Mononuclear cell (primary cell): ENCODE data around the gene PTPRE. TPM values are rescaled to one million over a fixed set of nuclear protein-coding genes. Genes with fewer than 3 reads are reported as not detected.

ENCODE experiments used
- H3K27me3 ChIP-seq: 2 replicates; pipeline ENCODE4 v1.6.0; 2011; ENCODE audit warnings: low read length, control low read depth; ENCODE audit not compliant: insufficient read depth
- H3K4me1 ChIP-seq: 2 replicates; pipeline ENCODE4 v1.5.1; 2011; ENCODE audit warnings: mild to moderate bottlenecking, low read length, control low read depth; ENCODE audit not compliant: insufficient read depth
- H3K4me3 ChIP-seq: 2 replicates; pipeline ENCODE4 v1.5.1; 2011; ENCODE audit warnings: mild to moderate bottlenecking, low read length, moderate library complexity
- H3K9me3 ChIP-seq: 2 replicates; pipeline ENCODE4 v1.5.1; 2011; ENCODE audit warnings: low read depth, mild to moderate bottlenecking, control low read depth, low read length
- total RNA-seq: library from RNA; depleted of rRNA; stranded (reverse); fragments of >200 nt; gene quantifications from one replicate; pipeline ENCODE4 v1.2.3, GENCODE V29; 2012

The PTPRE gene
- total RNA-seq, 1 donor: 205 TPM

DNA sequence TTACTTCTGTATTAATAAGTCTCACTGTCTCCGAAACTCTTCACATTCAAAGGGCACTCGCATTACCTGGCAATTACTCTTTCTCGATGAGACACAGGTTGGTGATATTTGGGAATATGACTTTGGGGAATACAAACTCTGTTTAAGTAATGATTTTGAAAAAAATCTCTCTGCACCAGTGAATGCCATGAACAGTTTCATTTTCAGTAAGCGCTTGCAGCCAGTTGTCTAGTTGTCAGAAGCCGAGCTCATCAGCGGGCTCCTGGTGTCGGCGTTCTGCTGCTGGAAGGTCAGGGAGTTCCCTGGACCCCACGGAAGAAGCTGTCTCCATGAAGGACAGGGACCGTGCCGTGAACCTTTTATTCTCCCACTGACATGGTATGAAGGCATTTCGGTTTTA, 57.7 kb downstream of the PTPRE start:
- no peaks in the 10 kb centered on the region for H3K4me1 ChIP-seq
- H3K4me3 ChIP-seq: no peak overlapping the region
- no peaks in the 10 kb centered on the region for H3K27me3 ChIP-seq
- H3K9me3 ChIP-seq: no peaks in the 10 kb centered on the region

DNA sequence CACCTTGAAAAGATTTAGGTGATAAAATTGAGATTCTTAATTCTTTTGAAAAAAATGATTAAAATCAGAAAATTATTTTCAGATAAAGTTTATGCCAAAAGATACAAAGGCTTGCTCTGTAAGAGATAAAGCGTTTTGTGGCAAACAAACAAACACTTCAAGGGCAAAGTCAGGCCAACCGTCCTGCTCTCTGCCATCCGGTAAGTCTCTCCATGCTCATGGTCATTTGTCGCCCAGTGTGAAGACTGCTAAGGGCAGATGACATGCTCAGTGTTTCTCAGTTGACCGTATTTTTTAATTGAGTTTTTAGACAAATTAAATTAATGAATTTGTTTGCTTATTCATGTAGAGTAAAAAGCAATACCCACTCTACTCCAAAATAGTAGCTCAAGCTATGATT, 60.0 kb downstream of the PTPRE start:
- H3K4me1 ChIP-seq: no peaks in the 10 kb centered on the region
- H3K4me3 ChIP-seq: no peak overlapping the region
- no peaks in the 10 kb centered on the region for H3K9me3 ChIP-seq
- H3K27me3 ChIP-seq: no peaks in the 10 kb centered on the region

DNA sequence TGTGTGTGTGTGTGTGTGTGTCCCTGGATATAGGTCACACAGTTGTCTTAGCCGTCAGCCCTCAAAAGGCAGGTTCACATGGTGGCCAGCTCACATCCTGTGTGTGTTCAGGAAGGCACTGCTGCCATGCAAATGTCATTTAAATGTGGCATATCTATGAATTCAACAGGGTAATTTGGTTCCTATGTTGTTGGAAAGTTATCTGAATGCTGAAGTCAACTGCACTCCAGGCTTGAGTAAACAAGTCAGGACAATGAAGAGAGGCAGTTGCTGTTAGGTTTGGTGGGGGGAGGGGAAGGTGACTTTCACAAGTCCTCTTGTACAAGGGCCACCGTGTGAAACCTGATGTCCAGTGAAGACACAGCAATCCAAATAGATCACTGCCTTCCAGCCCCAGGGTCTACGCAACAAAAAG, 61.1 kb downstream of the PTPRE start:
- Histone ChIP-seq H3K4me3 (no peak overlapping the region), H3K4me1 (no peaks in the 10 kb centered on the region), H3K27me3 (no peaks in the 10 kb centered on the region), H3K9me3 (no peaks in the 10 kb centered on the region)

DNA sequence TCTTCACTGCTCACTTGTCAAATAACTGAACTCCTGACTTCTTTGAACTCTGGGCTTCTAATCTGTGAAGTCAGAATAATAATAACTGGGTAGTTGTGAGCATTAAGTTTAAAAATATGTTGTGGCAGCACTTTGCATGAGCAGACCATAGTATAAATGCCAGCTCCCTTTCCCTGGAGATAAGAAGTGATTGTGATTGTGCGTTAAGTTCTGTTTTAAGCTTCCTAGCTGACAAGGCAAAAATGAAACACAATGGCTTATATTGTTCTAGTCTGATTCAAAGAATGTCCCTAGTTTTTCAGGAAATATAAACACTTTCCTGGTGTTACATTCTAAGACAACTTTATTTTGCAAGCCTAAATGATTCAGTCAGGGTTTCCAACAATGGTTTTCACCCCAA, 61.8 kb downstream of the PTPRE start:
- no peaks in the 10 kb centered on the region for H3K27me3 ChIP-seq
- peaks cover 6% of the 10 kb centered on the region for H3K4me1 ChIP-seq
- no peaks in the 10 kb centered on the region for H3K9me3 ChIP-seq
- H3K4me3 ChIP-seq: no peak overlapping the region

DNA sequence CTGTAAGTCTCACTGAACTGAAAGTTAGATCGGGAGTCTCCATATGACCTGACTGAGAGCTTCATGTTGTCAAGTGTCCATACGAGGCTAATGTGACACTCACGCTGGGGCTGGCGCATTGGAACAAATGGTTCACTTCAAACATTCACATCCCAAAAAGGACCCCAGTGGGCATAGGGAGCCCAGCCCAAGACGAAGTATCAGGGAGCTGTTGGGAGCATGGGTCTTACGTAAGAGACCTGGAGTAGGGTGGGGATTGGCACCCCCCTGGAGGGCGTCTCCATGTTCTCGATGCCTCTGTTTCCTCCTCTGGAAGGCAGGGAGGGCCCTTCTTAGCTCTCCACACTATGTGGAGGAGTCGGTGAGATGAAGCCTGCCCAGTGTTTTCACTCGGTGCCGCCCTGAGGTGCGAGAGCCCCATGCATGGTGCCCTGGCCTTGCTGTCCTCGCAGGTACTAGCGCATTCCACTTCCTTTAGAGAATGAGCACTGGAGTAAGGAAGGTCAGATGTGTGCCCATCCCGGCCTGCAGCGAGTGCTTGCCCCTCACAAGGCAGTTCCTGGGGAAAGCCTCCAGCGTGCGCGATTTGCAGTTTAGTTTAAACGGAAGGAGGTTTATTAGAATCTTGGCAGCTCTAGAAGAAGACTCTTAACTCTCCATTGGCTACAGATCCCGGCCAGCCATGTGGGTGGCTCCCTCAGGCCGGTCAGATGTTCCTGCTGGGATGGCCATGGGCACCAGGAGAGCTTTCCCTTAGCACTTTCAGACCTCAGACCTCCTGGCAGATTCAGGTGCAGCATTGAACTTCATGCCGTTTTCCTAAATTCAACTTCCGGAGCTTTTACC, 64.4 kb downstream of the PTPRE start:
- H3K27me3 ChIP-seq: no peaks in the 10 kb centered on the region
- H3K9me3 ChIP-seq: no peaks in the 10 kb centered on the region
- H3K4me3 ChIP-seq: no peak overlapping the region
- peaks cover 21% of the 10 kb centered on the region for H3K4me1 ChIP-seq

DNA sequence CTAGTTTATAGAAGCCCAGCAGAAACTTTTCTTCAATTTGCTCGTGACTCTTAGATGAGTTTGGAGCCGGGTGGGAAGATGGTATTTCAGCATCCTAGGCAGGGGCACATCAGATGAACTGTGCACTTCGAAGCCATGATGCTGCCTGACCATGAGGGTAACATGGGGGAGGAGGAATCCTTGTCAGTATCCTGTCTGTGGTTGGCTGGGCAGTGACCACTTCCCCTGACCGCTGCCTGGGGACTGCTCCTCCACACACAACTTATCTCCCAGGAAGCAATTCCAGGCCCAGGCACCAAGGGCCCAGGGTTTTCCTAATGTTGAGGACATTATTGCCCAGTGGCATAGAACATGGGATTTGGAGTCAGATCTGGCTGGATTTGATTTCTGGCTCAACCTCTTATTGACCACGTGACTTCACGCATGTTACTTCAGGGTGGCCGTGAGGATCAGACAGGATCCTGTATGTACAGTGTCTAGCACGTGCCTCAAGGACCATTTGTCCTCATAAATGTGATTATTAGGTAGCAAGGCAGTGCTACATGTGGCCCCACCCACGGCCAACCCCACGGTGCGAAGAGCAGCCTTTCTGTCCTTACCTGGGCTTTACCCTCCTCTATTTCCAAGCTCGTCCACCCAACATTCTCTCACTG, 65.2 kb downstream of the PTPRE start:
- Histone ChIP-seq H3K4me3 (no peak overlapping the region), H3K27me3 (no peaks in the 10 kb centered on the region), H3K4me1 (peaks cover 28% of the 10 kb centered on the region), H3K9me3 (no peaks in the 10 kb centered on the region)

DNA sequence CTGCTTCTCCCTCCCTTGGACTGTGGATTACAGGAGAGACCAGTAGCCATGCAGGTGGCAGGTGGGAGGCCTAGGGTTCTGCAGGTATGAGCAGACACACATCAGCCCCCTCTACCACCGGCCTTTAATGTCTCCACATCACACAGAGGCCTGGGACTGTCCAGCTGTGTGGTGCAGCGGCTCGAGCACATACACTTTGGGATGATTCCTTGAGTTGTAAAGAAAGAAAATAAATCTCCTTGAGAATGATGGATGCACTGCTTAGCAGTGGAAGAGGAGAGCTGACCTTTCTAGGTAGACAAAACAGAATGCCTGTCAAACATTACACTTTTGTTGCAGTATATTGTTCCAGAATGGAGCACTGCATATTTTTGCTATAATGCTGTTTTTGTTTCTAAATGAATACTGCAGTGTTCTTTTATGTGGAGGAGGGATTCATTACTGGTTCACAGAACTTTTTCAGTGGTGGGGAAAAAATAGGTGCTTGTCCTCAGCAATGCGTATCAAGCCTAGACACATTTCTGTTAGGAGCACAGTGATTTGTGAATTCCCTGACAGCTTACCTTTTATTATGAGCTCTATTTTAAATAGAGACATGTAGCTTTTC, 66.0 kb downstream of the PTPRE start:
- Histone ChIP-seq H3K9me3 (no peaks in the 10 kb centered on the region), H3K4me1 (peaks cover 36% of the 10 kb centered on the region), H3K27me3 (no peaks in the 10 kb centered on the region), H3K4me3 (no peak overlapping the region)

DNA sequence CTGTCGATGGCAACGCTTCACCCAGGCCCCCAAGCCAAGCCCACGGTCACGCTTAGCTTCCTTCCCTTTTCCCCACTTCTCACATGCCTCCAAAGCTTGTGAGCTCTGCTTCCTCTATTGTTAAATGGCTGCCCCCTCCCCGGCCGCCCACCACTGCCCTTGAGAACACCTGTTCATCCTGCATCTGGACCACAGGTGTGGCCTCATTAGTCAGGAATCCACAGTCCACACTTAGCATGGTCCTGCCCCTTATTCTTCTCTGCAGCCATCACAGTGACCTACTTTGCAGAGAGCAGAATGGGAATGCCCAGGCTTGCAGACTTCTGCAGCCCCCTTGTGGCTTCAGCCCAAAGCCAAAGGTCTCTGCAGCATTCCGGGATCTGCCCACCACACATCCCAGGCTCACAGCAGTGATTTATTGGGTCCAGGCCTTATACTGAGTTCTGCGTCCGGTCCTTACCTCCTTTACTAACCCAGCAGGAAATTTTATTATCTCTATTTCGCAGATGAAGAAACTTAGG, 66.9 kb downstream of the PTPRE start:
- Histone ChIP-seq H3K27me3 (no peaks in the 10 kb centered on the region), H3K4me3 (no peak overlapping the region), H3K9me3 (no peaks in the 10 kb centered on the region), H3K4me1 (peaks cover 46% of the 10 kb centered on the region)

DNA sequence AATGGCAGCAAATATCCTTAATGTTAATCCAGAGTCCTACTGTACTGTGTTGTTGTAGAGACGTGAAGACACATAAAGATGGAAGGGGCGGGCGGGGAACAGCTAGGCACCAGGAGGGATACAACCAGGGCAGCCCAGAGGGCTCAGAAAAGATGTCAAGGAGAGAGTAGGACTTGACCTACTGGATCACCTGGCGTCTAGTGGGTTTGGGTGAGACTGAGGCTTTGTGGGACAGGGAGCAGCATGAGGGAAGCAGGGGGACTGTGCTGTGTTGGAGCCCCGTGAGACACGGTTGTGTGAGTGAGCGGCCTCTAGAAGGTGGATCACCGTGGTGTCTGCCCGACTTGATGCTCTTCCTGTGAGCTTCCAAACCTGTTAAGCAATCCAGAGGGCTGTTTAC, 68.0 kb downstream of the PTPRE start:
- peaks cover 57% of the 10 kb centered on the region for H3K4me1 ChIP-seq
- H3K27me3 ChIP-seq: no peaks in the 10 kb centered on the region
- H3K9me3 ChIP-seq: no peaks in the 10 kb centered on the region
- H3K4me3 ChIP-seq: no peak overlapping the region

DNA sequence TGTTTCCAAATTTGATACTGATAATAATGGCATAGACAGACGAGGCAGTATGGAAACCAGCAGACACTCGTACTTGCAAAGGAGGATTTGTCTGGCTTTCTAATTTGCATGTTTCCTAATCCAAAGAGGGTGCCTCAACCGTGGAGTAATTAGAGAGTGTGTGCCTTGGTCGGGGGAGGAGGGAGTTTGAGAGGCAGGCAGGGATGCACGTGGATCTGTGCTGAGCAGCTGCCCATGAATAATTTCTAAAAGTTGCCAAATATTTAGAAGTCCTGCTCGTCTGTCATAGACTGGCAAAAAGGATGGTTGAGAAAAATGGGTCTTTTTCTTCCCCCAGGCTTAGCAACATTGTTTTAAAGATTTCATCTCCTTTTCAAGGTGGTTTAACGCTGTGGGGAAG, 69.4 kb downstream of the PTPRE start:
- Histone ChIP-seq H3K9me3 (no peaks in the 10 kb centered on the region), H3K4me1 (peaks cover 57% of the 10 kb centered on the region), H3K27me3 (no peaks in the 10 kb centered on the region), H3K4me3 (no peak overlapping the region)

DNA sequence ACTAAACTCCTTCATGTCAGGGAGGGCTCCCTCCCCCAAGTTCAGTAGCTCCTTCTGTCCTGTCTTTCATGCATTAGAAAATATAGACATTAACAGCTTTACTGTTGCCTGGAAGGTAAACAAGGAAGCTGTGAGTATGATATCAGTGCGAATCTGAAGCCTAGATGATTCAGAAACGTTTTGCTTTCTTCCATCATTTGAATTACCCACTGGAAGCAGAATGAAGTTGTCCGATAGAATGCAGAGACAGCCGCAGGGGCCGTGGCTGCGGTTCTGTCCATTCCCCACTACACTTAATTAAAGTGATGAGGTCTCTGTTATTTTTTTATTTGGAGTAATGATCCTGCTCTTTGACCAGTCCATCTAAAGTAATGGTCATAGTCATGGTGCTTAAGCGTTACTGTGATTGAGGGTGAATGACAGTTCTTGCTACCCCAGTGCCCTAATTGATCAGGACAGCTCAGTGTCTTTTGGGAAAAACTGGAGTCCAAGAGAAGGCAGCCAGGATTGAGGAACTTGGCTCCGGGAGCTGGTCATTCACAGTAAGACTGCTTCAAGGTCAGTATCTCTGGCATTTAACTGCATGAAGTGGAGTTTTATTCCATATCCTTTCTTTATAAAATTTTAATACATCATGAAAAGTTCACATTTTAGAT, 69.9 kb downstream of the PTPRE start:
- H3K4me1 ChIP-seq: peaks cover 57% of the 10 kb centered on the region
- no peak overlapping the region for H3K4me3 ChIP-seq
- no peaks in the 10 kb centered on the region for H3K27me3 ChIP-seq
- no peaks in the 10 kb centered on the region for H3K9me3 ChIP-seq

DNA sequence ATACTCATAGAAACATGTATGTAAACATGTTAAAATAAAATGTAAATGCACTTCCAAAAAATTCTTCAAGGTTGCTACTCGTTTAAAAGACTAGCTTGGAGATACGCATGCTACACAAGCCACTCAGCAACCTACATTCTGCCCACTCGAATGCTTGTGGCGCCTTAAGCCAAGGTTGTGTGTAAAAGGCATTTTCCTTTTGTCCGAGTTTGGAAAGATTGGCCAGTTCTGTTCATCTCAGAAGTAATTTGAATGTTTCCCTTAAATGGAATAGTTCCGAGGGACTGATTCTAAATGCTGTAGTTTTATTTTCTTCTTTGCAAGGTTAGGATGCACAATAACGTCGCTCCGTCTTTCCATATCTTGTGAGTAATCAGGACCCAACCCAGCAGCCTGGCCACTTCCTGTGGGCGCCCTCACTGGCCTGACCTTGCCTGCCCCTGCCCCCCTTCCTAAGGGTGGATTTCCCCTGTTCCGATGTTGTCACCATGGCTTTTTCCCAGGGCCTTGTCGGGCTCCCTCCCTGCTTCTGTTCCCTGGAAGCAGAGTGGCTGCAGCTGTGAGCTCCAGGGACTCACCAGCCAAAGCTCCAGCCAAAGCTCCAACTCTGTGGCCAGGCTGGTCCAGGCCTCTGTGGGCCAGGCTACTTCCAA, 70.6 kb downstream of the PTPRE start:
- Histone ChIP-seq H3K4me3 (no peak overlapping the region), H3K9me3 (no peaks in the 10 kb centered on the region), H3K27me3 (no peaks in the 10 kb centered on the region), H3K4me1 (peaks cover 57% of the 10 kb centered on the region)

DNA sequence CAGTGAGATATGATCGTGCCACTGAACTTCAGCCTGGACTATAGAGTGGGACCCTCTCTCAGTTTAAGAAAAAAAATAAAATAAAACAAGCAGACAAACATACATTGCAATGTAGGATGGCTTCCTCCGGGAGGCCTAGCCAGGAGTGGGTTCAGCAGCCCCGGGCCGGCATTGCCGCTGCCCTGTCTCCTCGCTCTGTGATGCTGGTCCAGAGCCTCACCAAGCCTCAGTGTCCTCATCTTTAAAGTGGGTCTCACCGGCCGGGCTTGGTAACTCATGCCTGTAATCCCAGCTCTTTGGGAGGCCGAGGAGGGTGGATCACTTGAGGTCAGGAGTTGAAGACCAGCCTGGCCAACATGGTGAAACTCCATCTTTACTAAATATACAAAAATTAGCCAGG, 71.6 kb downstream of the PTPRE start:
- H3K4me3 ChIP-seq: no peak overlapping the region
- peaks cover 54% of the 10 kb centered on the region for H3K4me1 ChIP-seq
- H3K27me3 ChIP-seq: no peaks in the 10 kb centered on the region
- H3K9me3 ChIP-seq: no peaks in the 10 kb centered on the region

DNA sequence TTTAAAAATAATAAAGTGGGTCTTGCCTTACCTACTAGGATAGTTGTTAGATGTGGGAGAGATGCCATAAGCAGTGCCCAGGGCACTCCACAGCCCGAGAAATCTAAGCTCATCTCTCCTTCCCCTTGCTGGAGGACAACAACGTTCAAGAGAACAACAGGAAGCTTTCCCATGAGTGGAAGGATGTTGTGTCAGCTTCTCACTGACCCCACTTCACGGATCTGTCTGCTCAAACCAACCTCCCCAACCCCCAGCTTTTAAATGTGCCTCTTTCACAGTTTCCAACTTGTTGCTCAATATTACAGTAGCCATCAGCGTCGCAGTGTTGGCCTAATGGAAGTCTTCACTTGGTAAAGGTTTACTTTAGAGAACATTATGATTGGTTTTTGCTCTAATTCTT, 72.1 kb downstream of the PTPRE start:
- Histone ChIP-seq H3K9me3 (no peaks in the 10 kb centered on the region), H3K4me1 (peaks cover 48% of the 10 kb centered on the region), H3K27me3 (no peaks in the 10 kb centered on the region), H3K4me3 (no peak overlapping the region)
